Thyroid gland (tissue), 4 donors: ENCODE measurements around the gene RRAD. TPM values are rescaled to one million over a fixed set of nuclear protein-coding genes. Genes with fewer than 3 reads are reported as not detected.

Source experiments
- DNase-seq, 2 donors: peaks; one replicate each; pipeline ENCODE4 v3.0.0-alpha.2; 2019
- H3K27ac ChIP-seq, 3 donors: fragments of 200-600 bp; sonication (generic); 1 replicate in 2 of 3; 2 replicates in 1 of 3; pipeline ENCODE4 v1.5.1; 2016 to 2019; ENCODE audit warnings: mild to moderate bottlenecking in 1 of 3, moderate library complexity in 1 of 3
- H3K27me3 ChIP-seq: fragments of 200-600 bp; sonication (generic); one replicate; pipeline ENCODE4 v1.5.1; 2019
- H3K36me3 ChIP-seq, 2 donors: fragments of 200-600 bp; sonication (generic); one replicate each; pipeline ENCODE4 v1.5.1; 2016 to 2019
- H3K4me1 ChIP-seq, 2 donors: fragments of 200-600 bp; sonication (generic); one replicate each; pipeline ENCODE4 v1.5.1; 2017 to 2019
- H3K4me3 ChIP-seq, 3 donors: fragments of 200-600 bp; sonication (generic); replicated peaks in 1 of 3; 1 replicate in 2 of 3; 2 replicates in 1 of 3; pipeline ENCODE4 v1.5.1; 2016; ENCODE audit warnings: mild to moderate bottlenecking in 1 of 3
- H3K9me3 ChIP-seq: fragments of 200-600 bp; sonication (generic); one replicate; pipeline ENCODE4 v1.5.1; 2017
- CTCF ChIP-seq, 6 experiments: fragments of 200-600 bp in 3 of 6; fragments of 450-650 bp in 3 of 6; sonication (generic) in 3 of 6; IDR thresholded peaks; one replicate each; pipeline ENCODE4 v1.5.1; 2016 to 2019; ENCODE audit warnings: antibody characterized with exemption in 6 of 6, mild to moderate bottlenecking in 2 of 6, inconsistent platforms in 1 of 6, moderate library complexity in 1 of 6
- POLR2A ChIP-seq, 2 donors: fragments of 450-650 bp; IDR thresholded peaks; one replicate each; pipeline ENCODE4 v1.6.1; 2017; ENCODE audit warnings: antibody characterized with exemption in 2 of 2, mild to moderate bottlenecking in 2 of 2, moderate library complexity in 1 of 2
- WGBS, 2 donors: methylation state at CpG; one replicate each; pipeline ENCODE4 v1.1.5; 2017; 5-methylcytosine and 5-hydroxymethylcytosine counted together
- intact Hi-C: fragments of 100-400 bp; cut with DNase I; formaldehyde crosslinking; loops from one replicate; pipeline ENCODE4 v1.15.1; 2023
- total RNA-seq, 4 donors: library from RNA; depleted of rRNA; stranded (reverse); fragments of >200 nt; gene quantifications; one replicate each; pipeline ENCODE4 v1.2.3, GENCODE V29; 2016

The RRAD gene
- total RNA-seq, 4 donors from 2014 or later: 6.1 to 15.6 (median 10.9) TPM

- TF ChIP-seq POLR2A (IDR thresholded peaks at IDR 0.05): no peak
- no peak for TF ChIP-seq CTCF (IDR thresholded peaks at IDR 0.05)
- no peaks in the 10 kb centered on the region for H3K9me3 ChIP-seq
- H3K27ac ChIP-seq: peak overlapping the region; percentile 88 to 94 (median 94)
- H3K4me3 ChIP-seq: peak overlapping the region; percentile 81 to 94 (median 93)
- intact Hi-C loops: no loop called here
- peaks cover 21 to 25% of the 10 kb centered on the region in 2 donors for H3K4me1 ChIP-seq
- DNase-seq: peak; percentile 38 to 44
- 2 to 10% methylated on average over 3 to 11 of the region's 12 CpGs for WGBS, 2 donors
- peaks cover under 1 to 6% of the 10 kb centered on the region in 2 donors for H3K36me3 ChIP-seq
- H3K27me3 ChIP-seq: no peaks in the 10 kb centered on the region
Observed at GRCh38 chr16:66933776-66934137, 8.4 kb upstream of the RRAD start.

GRCh38 chr16:66932076-66932475, 6.7 kb upstream of the RRAD start:
- Histone ChIP-seq H3K27ac (no peak overlapping the region), H3K4me1 (peaks cover 25 to 38% of the 10 kb centered on the region in 2 donors), H3K9me3 (no peaks in the 10 kb centered on the region), H3K36me3 (no peaks in the 10 kb centered on the region), H3K27me3 (no peaks in the 10 kb centered on the region), H3K4me3 (no peak overlapping the region)
- DNase-seq: no peak
- TF ChIP-seq CTCF (IDR thresholded peaks at IDR 0.05) (no peak), POLR2A (IDR thresholded peaks at IDR 0.05) (no peak)
- 88 to 96% methylated on average over 4 of the region's 4 CpGs for WGBS, 2 donors
- intact Hi-C loops: no loop called here

- 90 to 97% methylated on average over 2 of the region's 2 CpGs for WGBS, 2 donors
Observed at GRCh38 chr16:66931665-66932064, 6.3 kb upstream of the RRAD start.

GRCh38 chr16:66930189-66930588, 4.9 kb upstream of the RRAD start:
- H3K4me1 ChIP-seq: peaks cover 20 to 42% of the 10 kb centered on the region in 2 donors
- no peaks in the 10 kb centered on the region for H3K9me3 ChIP-seq
- TF ChIP-seq CTCF (IDR thresholded peaks at IDR 0.05) (no peak), POLR2A (IDR thresholded peaks at IDR 0.05) (no peak)
- H3K27me3 ChIP-seq: no peaks in the 10 kb centered on the region
- no peaks in the 10 kb centered on the region for H3K36me3 ChIP-seq
- peak; percentile 65 to 69 for DNase-seq
- 51 to 59% methylated on average over 3 to 4 of the region's 4 CpGs for WGBS, 2 donors
- H3K27ac ChIP-seq: no peak overlapping the region
- H3K4me3 ChIP-seq: no peak overlapping the region
- intact Hi-C loops: no loop called here

More at GRCh38 chr16:66931665-66932064, 6.3 kb upstream of the RRAD start:
- no peaks in the 10 kb centered on the region for H3K9me3 ChIP-seq
- no peaks in the 10 kb centered on the region for H3K27me3 ChIP-seq
- no peak overlapping the region for H3K4me3 ChIP-seq
- no peak overlapping the region for H3K27ac ChIP-seq
- TF ChIP-seq POLR2A (IDR thresholded peaks at IDR 0.05) (no peak), CTCF (IDR thresholded peaks at IDR 0.05) (no peak)
- no peak for DNase-seq
- H3K36me3 ChIP-seq: no peaks in the 10 kb centered on the region
- H3K4me1 ChIP-seq: peaks cover 27 to 41% of the 10 kb centered on the region in 2 donors
- intact Hi-C loops: no loop called here

GRCh38 chr16:66928702-66929388, 3.5 kb upstream of the RRAD start:
- no peaks in the 10 kb centered on the region for H3K27me3 ChIP-seq
- TF ChIP-seq CTCF (IDR thresholded peaks at IDR 0.05): peak in 4 of 6 experiments; percentile 25 to 54 (median 42)
- no peak for TF ChIP-seq POLR2A (IDR thresholded peaks at IDR 0.05)
- peaks cover 31 to 54% of the 10 kb centered on the region in 2 donors for H3K4me1 ChIP-seq
- no peaks in the 10 kb centered on the region for H3K36me3 ChIP-seq
- intact Hi-C loops: loop anchor here (2.0 kb wide), 1 partner anchor 34 kb away; no protein-coding TSS in a partner anchor
- H3K9me3 ChIP-seq: no peaks in the 10 kb centered on the region
- 70 to 81% methylated on average over 10 of the region's 10 CpGs for WGBS, 2 donors
- peak overlapping the region in 2 of 3 donors; percentile 29 to 91 for H3K27ac ChIP-seq
- no peak overlapping the region for H3K4me3 ChIP-seq
- DNase-seq: peak; percentile 39 to 51
